GM18907 (cell line): ENCODE results near the gene GPHA2.
A peak's percentile ranks its signal among the peaks of the same experiment; 100 is the strongest.

Experiments
- ATAC-seq: cut with Tn5 transposase; IDR thresholded peaks from one replicate; pipeline ENCODE4 v1.9.1; 2021; ENCODE audit warnings: mild to moderate bottlenecking, moderate library complexity; ENCODE audit not compliant: unreplicated experiment

GPHA2 gene

GRCh38 chr11:64892838-64893193 lies 42.9 kb downstream of the GPHA2 start:
- ATAC-seq: no peak

- no peak for ATAC-seq
Observed at GRCh38 chr11:64892411-64892831, 43.3 kb downstream of the GPHA2 start.

- no peak for ATAC-seq
Observed at GRCh38 chr11:64891880-64892279, 43.8 kb downstream of the GPHA2 start.

- no peak for ATAC-seq
Observed at GRCh38 chr11:64891215-64891848, 44.4 kb downstream of the GPHA2 start.

- no peak for ATAC-seq
Observed at GRCh38 chr11:64890522-64890939, 45.2 kb downstream of the GPHA2 start.

GRCh38 chr11:64888729-64889511 lies 46.8 kb downstream of the GPHA2 start:
- no peak for ATAC-seq

GRCh38 chr11:64888406-64888728 lies 47.3 kb downstream of the GPHA2 start:
- ATAC-seq: no peak

- ATAC-seq: peak; percentile 61
Observed at GRCh38 chr11:64887757-64888405, 47.8 kb downstream of the GPHA2 start.

- no peak for ATAC-seq
Observed at GRCh38 chr11:64887234-64887756, 48.4 kb downstream of the GPHA2 start.

- no peak for ATAC-seq
Observed at GRCh38 chr11:64885367-64886286, 50.1 kb downstream of the GPHA2 start.
